Measurements from ENCODE around the gene MRPL24. TPM values are rescaled to one million over a fixed set of nuclear protein-coding genes. Genes with fewer than 3 reads are reported as not detected.

The MRPL24 gene
- total and polyA plus RNA-seq, 10 donors: 15.2 to 83.5 (median 41.0) TPM

DNA sequence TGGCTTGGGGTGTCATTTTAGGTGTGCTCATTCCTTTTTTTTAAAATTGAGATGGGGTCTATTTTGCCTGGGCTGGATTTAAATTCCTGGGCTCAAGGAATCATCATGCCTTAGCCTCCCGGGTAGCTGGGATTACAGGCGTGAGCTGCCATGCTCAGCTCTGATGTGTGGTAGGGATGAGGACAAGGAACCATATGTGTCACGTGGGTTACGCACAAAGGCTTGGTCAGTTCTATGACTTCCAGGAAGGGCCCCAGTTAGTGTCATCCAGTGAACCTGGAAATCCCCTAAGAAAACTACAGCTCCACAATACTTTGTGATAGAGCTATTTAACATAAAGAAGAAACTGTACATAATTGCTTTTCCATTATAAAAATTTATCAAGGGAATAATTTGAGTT lies 19.4 kb downstream of the MRPL24 start:
- TF ChIP-seq POLR2AphosphoS5 (IDR thresholded peaks at IDR 0.05) (no peak), POLR2A (IDR thresholded peaks at IDR 0.05) (no peak)
- TF ChIP-seq, protein P1, sequence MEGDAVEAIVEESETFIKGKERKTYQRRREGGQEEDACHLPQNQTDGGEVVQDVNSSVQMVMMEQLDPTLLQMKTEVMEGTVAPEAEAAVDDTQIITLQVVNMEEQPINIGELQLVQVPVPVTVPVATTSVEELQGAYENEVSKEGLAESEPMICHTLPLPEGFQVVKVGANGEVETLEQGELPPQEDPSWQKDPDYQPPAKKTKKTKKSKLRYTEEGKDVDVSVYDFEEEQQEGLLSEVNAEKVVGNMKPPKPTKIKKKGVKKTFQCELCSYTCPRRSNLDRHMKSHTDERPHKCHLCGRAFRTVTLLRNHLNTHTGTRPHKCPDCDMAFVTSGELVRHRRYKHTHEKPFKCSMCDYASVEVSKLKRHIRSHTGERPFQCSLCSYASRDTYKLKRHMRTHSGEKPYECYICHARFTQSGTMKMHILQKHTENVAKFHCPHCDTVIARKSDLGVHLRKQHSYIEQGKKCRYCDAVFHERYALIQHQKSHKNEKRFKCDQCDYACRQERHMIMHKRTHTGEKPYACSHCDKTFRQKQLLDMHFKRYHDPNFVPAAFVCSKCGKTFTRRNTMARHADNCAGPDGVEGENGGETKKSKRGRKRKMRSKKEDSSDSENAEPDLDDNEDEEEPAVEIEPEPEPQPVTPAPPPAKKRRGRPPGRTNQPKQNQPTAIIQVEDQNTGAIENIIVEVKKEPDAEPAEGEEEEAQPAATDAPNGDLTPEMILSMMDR (IDR thresholded peaks at IDR 0.05 in 8 of 11, conservative IDR thresholded peaks at IDR 0.05 in 3 of 11): no peak
- H3K4me1 ChIP-seq: peaks cover 21 to 44% (median 27%) of the 10 kb centered on the region in 6 donors
- DNase-seq: no peak
- H3K4me3 ChIP-seq: no peak overlapping the region
- no peak overlapping the region for H3K27ac ChIP-seq
- H3K27me3 ChIP-seq (replicated peaks in 1 of 7): no peaks in the 10 kb centered on the region
- H3K9me3 ChIP-seq: no peaks in the 10 kb centered on the region
- intact Hi-C loops (cut with DNase I; ENCODE audit: low total_unique reads): loop anchor here (10.0 kb wide), 1 partner anchor 163 kb away; no protein-coding TSS in a partner anchor
- 68 to 85% (median 81%) methylated on average over 4 of the region's 4 CpGs for WGBS, 5 donors
- peaks cover 0 to 96% (median 39%) of the 10 kb centered on the region in 6 donors for H3K36me3 ChIP-seq

DNA sequence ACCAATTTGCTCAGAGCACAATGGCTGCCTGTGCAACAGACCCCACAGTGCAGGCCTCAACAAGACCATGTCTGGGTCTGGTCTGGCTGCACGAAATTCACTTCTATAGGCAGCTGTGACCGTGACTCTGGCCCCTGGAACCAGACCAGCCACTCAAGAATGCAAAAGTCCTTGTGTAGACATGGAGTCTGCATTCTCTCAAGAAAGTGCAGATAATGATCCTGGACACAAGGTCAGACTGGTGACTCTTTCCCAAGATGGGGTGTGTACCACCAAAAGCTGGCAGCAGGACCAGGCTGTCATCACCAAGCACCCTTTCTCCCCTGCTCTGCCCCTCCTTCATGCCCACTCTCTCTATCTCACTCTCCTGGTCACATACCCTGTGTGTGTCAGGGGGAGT lies 19.8 kb downstream of the MRPL24 start:
- Histone ChIP-seq H3K36me3 (peaks cover 0 to 92% (median 39%) of the 10 kb centered on the region in 6 donors), H3K27me3 (replicated peaks in 1 of 7) (no peaks in the 10 kb centered on the region), H3K4me1 (peaks cover 17 to 40% (median 23%) of the 10 kb centered on the region in 6 donors), H3K27ac (no peak overlapping the region), H3K4me3 (no peak overlapping the region), H3K9me3 (no peaks in the 10 kb centered on the region)
- no peak for TF ChIP-seq POLR2A (IDR thresholded peaks at IDR 0.05)
- TF ChIP-seq POLR2AphosphoS5 (IDR thresholded peaks at IDR 0.05): no peak
- TF ChIP-seq, protein P1 (IDR thresholded peaks at IDR 0.05 in 8 of 11, conservative IDR thresholded peaks at IDR 0.05 in 3 of 11): no peak
- 77 to 93% (median 89%) methylated on average over 2 of the region's 2 CpGs for WGBS, 5 donors
- DNase-seq: no peak
- intact Hi-C loops (cut with DNase I; ENCODE audit: low total_unique reads): loop anchor here (10.0 kb wide), 1 partner anchor 164 kb away; no protein-coding TSS in a partner anchor

DNA sequence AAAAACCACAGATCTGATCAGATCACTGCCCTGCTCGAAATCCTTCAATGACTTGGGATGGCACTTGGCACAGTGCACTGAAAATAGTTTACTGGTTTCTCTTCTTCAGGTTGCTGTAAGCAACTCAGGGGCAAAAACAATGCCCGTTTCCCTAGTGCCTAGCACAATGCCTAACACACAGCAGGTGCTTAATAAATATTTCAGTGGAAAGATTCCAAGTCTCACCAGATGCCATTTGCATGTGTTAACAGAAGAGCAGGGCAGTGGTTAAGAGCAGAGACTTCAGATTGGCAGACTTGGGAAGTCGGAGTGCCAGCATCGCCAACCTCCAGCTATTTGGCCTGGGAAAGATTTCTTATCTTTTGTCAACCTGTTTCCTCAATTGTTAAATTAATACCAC lies 23.5 kb downstream of the MRPL24 start:
- 76 to 86% (median 82%) methylated on average over 4 of the region's 4 CpGs for WGBS, 5 donors
- no peaks in the 10 kb centered on the region for H3K27me3 ChIP-seq (replicated peaks in 1 of 7)
- no peak overlapping the region for H3K4me3 ChIP-seq
- intact Hi-C loops (cut with DNase I; ENCODE audit: low total_unique reads): no loop called here
- DNase-seq: no peak
- H3K4me1 ChIP-seq: peaks cover 0 to 6% (median 0%) of the 10 kb centered on the region in 6 donors
- no peak overlapping the region for H3K27ac ChIP-seq
- TF ChIP-seq POLR2A (IDR thresholded peaks at IDR 0.05) (no peak), POLR2AphosphoS5 (IDR thresholded peaks at IDR 0.05) (no peak)
- TF ChIP-seq, protein P1 (IDR thresholded peaks at IDR 0.05 in 8 of 11, conservative IDR thresholded peaks at IDR 0.05 in 3 of 11): no peak
- H3K36me3 ChIP-seq: peaks cover 0 to 76% (median 16%) of the 10 kb centered on the region in 6 donors
- no peaks in the 10 kb centered on the region for H3K9me3 ChIP-seq

DNA sequence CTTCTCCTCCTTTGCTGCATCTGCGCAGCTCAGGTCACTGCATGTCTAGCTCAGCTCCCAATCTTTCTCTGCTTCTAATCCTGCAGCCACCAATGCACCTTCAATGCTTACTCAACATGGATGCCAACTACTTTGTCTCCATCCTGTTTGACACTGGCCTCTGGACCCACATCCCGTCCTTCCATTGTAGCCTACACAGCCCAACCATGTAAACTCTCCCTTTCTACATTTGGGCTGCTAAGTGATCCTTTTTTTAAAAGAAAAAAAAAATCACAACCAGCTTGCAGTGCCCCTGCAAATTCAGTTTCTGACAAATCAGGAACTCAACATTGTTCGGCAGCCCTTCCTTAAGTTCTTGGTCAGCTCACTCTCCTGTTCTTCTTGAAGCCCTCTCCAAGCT lies 26.1 kb downstream of the MRPL24 start:
- TF ChIP-seq POLR2A (IDR thresholded peaks at IDR 0.05) (no peak), POLR2AphosphoS5 (IDR thresholded peaks at IDR 0.05) (no peak)
- TF ChIP-seq, protein P1 (IDR thresholded peaks at IDR 0.05 in 8 of 11, conservative IDR thresholded peaks at IDR 0.05 in 3 of 11): no peak
- no peaks in the 10 kb centered on the region for H3K9me3 ChIP-seq
- peaks cover 0 to 52% (median under 1%) of the 10 kb centered on the region in 6 donors for H3K36me3 ChIP-seq
- H3K27ac ChIP-seq: no peak overlapping the region
- peaks cover 0 to 3% (median 0%) of the 10 kb centered on the region in 6 donors for H3K4me1 ChIP-seq
- no peaks in the 10 kb centered on the region for H3K27me3 ChIP-seq (replicated peaks in 1 of 7)
- intact Hi-C loops (cut with DNase I; ENCODE audit: low total_unique reads): no loop called here
- DNase-seq: no peak
- no peak overlapping the region for H3K4me3 ChIP-seq
- 78 to 88% (median 82%) methylated on average over 3 of the region's 3 CpGs for WGBS, 5 donors

Measured in spleen (tissue), 11 donors.